Hepatocyte (in vitro differentiated cells): ENCODE measurements around the gene KMT2E. TPM values are rescaled to one million over a fixed set of nuclear protein-coding genes. Genes with fewer than 3 reads are reported as not detected.
A peak's percentile ranks its signal among the peaks of the same experiment; 100 is the strongest.

Source experiments
- DNase-seq: peaks from one replicate; pipeline ENCODE4 v3.0.0-alpha.2; 2016; ENCODE audit warnings: low spot score
- H2AFZ ChIP-seq: fragments of 200-600 bp; sonication (generic); 2 replicates; pipeline ENCODE4 v1.6.0; 2016; ENCODE audit warnings: antibody characterized with exemption, mild to moderate bottlenecking
- H3K27ac ChIP-seq: fragments of 200-600 bp; sonication (generic); 2 replicates; pipeline ENCODE4 v1.5.1; 2016; ENCODE audit warnings: mild to moderate bottlenecking
- H3K27me3 ChIP-seq: fragments of 200-600 bp; sonication (generic); 2 replicates; pipeline ENCODE4 v1.6.1; 2016
- H3K36me3 ChIP-seq: fragments of 200-600 bp; sonication (generic); replicated peaks from 2 replicates; pipeline ENCODE4 v1.5.1; 2016; ENCODE audit warnings: low read depth; ENCODE audit not compliant: insufficient read depth
- H3K4me1 ChIP-seq: fragments of 200-600 bp; sonication (generic); 2 replicates; pipeline ENCODE4 v1.5.1; 2016; ENCODE audit warnings: mild to moderate bottlenecking, moderate library complexity; ENCODE audit not compliant: insufficient read depth
- H3K4me2 ChIP-seq: fragments of 200-600 bp; sonication (generic); 2 replicates; pipeline ENCODE4 v1.6.0; 2016
- H3K4me3 ChIP-seq: fragments of 200-600 bp; sonication (generic); 2 replicates; pipeline ENCODE4 v1.5.1; 2016; ENCODE audit warnings: mild to moderate bottlenecking
- H3K79me2 ChIP-seq: fragments of 200-600 bp; sonication (generic); 2 replicates; pipeline ENCODE4 v1.6.0; 2017; ENCODE audit warnings: mild to moderate bottlenecking
- H3K9me2 ChIP-seq: fragments of 200-600 bp; sonication (generic); replicated peaks from 2 replicates; pipeline ENCODE4 v1.6.0; 2017; ENCODE audit warnings: mild to moderate bottlenecking; ENCODE audit not compliant: insufficient read depth
- H3K9me3 ChIP-seq: fragments of 200-600 bp; sonication (generic); 2 replicates; pipeline ENCODE4 v1.5.1; 2016; ENCODE audit warnings: low read depth, mild to moderate bottlenecking
- H4K20me1 ChIP-seq: fragments of 200-600 bp; sonication (generic); 2 replicates; pipeline ENCODE4 v1.6.0; 2016; ENCODE audit warnings: mild to moderate bottlenecking; ENCODE audit not compliant: insufficient read depth, poor library complexity, severe bottlenecking
- CTCF ChIP-seq: fragments of 200-600 bp; sonication (generic); IDR thresholded peaks from 2 replicates; pipeline ENCODE4 v1.5.1; 2016; ENCODE audit warnings: antibody characterized with exemption, mild to moderate bottlenecking; ENCODE audit not compliant: poor library complexity
- EZH2 ChIP-seq: fragments of 200-600 bp; sonication (generic); IDR thresholded peaks from 2 replicates; pipeline ENCODE4 v1.6.1; 2016; ENCODE audit warnings: antibody characterized with exemption, mild to moderate bottlenecking, borderline replicate concordance
- EZH2phosphoT487 ChIP-seq: fragments of 200-600 bp; sonication (generic); IDR thresholded peaks from one replicate; pipeline ENCODE4 v1.6.1; 2018; ENCODE audit warnings: antibody characterized with exemption, mild to moderate bottlenecking, low read depth, moderate library complexity; ENCODE audit not compliant: unreplicated experiment, severe bottlenecking
- WGBS: methylation state at CpG from one replicate; pipeline ENCODE4 v1.1.6; 2016; ENCODE audit warnings: low lambda C conversion rate; ENCODE audit errors: missing lambda C conversion rate; 5-methylcytosine and 5-hydroxymethylcytosine counted together
- polyA plus RNA-seq: library from polyadenylated mRNA; unstranded; fragments of >200 nt; fragmentation: Nextera tagmentation; extraction: Ambion mirVana; gene quantifications from 2 replicates; pipeline ENCODE4 v1.2.1, GENCODE V29; 2016
- total RNA-seq: library from RNA; depleted of rRNA; stranded (reverse); fragments of >200 nt; gene quantifications from 2 replicates; pipeline ENCODE4 v1.2.3, GENCODE V29; 2014

KMT2E gene
- total and polyA plus RNA-seq, 2 experiments from 2014 or later, result 69.7 to 70.8 TPM

GRCh38 chr7:105016709-105017656 lies 3.0 kb downstream of the KMT2E start:
- peak overlapping the region; percentile 100 for H3K27ac ChIP-seq
- H3K9me2 ChIP-seq, result no peaks in the 10 kb centered on the region
- 33% methylated on average over 5 of the region's 5 CpGs for WGBS
- no peaks in the 10 kb centered on the region for H3K9me3 ChIP-seq
- H3K4me3 ChIP-seq, result peak overlapping the region; percentile 71
- peaks cover 64% of the 10 kb centered on the region for H4K20me1 ChIP-seq
- H3K4me2 ChIP-seq, result peak overlapping the region; percentile 79
- no peak for DNase-seq
- no peaks in the 10 kb centered on the region for H3K27me3 ChIP-seq
- peaks cover 83% of the 10 kb centered on the region for H3K79me2 ChIP-seq
- H3K4me1 ChIP-seq, result peaks cover 24% of the 10 kb centered on the region
- H3K36me3 ChIP-seq, result no peaks in the 10 kb centered on the region
- H2AFZ ChIP-seq, result no peak overlapping the region
- TF ChIP-seq CTCF, result no peak
- TF ChIP-seq EZH2, result no peak
- TF ChIP-seq EZH2phosphoT487, result no peak

- Histone ChIP-seq H3K79me2 (peaks cover 88% of the 10 kb centered on the region), H3K27me3 (no peaks in the 10 kb centered on the region), H4K20me1 (peaks cover 73% of the 10 kb centered on the region), H2AFZ (no peak overlapping the region), H3K4me1 (peaks cover 26% of the 10 kb centered on the region), H3K36me3 (no peaks in the 10 kb centered on the region), H3K4me2 (peak overlapping the region; percentile 79), H3K4me3 (peak overlapping the region; percentile 71), H3K27ac (peak overlapping the region; percentile 100), H3K9me2 (no peaks in the 10 kb centered on the region), H3K9me3 (no peaks in the 10 kb centered on the region)
- 37% methylated on average over 4 of the region's 4 CpGs for WGBS
- TF ChIP-seq EZH2phosphoT487 (no peak), EZH2 (no peak), CTCF (no peak)
- no peak for DNase-seq
Observed at GRCh38 chr7:105017657-105018365, 3.8 kb downstream of the KMT2E start.

GRCh38 chr7:105019269-105019668 lies 5.3 kb downstream of the KMT2E start:
- DNase-seq, result no peak
- Histone ChIP-seq H3K36me3 (no peaks in the 10 kb centered on the region), H3K4me3 (no peak overlapping the region), H3K27ac (no peak overlapping the region), H4K20me1 (peaks cover 87% of the 10 kb centered on the region), H3K4me2 (peak overlapping the region; percentile 79), H2AFZ (no peak overlapping the region), H3K27me3 (no peaks in the 10 kb centered on the region), H3K9me2 (no peaks in the 10 kb centered on the region), H3K9me3 (no peaks in the 10 kb centered on the region), H3K4me1 (peaks cover 28% of the 10 kb centered on the region), H3K79me2 (peaks cover 99% of the 10 kb centered on the region)
- WGBS, result 77% methylated on average over 3 of the region's 3 CpGs
- no peak for TF ChIP-seq EZH2phosphoT487
- TF ChIP-seq CTCF, result no peak
- TF ChIP-seq EZH2, result no peak
